ENCODE data around the gene SCN3B. TPM values are rescaled to one million over a fixed set of nuclear protein-coding genes. Genes with fewer than 3 reads are reported as not detected.

Gene SCN3B
- total and polyA plus RNA-seq, 2 of the 4 experiments (the other 2 are of a cell fraction) = under 0.01 to 0.03 TPM

- intact Hi-C loops (cut with micrococcal nuclease) (no loop called here), dilution Hi-C loops (cut with HindIII; ENCODE audit: low sequenced_read_pairs, unreplicated experiment) (no loop called here), in situ Hi-C loops (cut with MboI; ENCODE audit: low sequenced_read_pairs) (no loop called here)
- DNase-seq (peak; percentile 34), ATAC-seq (ENCODE audit: low read depth) (peak; percentile 77)
- no peak overlapping the region for H3K27ac ChIP-seq (ENCODE audit: insufficient read depth, low read length)
- H3K4me3 ChIP-seq (ENCODE audit: insufficient read depth, low read depth, low read length) = peak overlapping the region; percentile 75
- H3K9ac ChIP-seq (ENCODE audit: low read depth, low read length) = no peak overlapping the region
- no peak overlapping the region for H2BK5ac ChIP-seq (ENCODE audit: low read depth, low read length, poor library complexity, severe bottlenecking)
- H3K9me3 ChIP-seq (ENCODE audit: control insufficient read depth, insufficient read depth, low read length) = no peaks in the 10 kb centered on the region
- H3K36me3 ChIP-seq (ENCODE audit: control insufficient read depth, insufficient read depth, low read length) = no peaks in the 10 kb centered on the region
- H2AFZ ChIP-seq (replicated peaks; ENCODE audit: low read length, poor library complexity) = peak overlapping the region; percentile 94
- no peak overlapping the region for H3K14ac ChIP-seq (replicated peaks; ENCODE audit: low read depth, low read length)
- TF ChIP-seq RCOR1 (IDR thresholded peaks at IDR 0.05; ENCODE audit: insufficient replicate concordance, low read length) = no peak
- peak; percentile 85 for TF ChIP-seq MXI1 (IDR thresholded peaks at IDR 0.05; ENCODE audit: borderline replicate concordance, low read depth, low read length)
- no peak for TF ChIP-seq MAFK (IDR thresholded peaks at IDR 0.05; ENCODE audit: low read depth, low read length)
- no peak for TF ChIP-seq NFE2L2 (IDR thresholded peaks at IDR 0.05; ENCODE audit: low read depth, low read length)
- TF ChIP-seq BHLHE40 (IDR thresholded peaks at IDR 0.05; ENCODE audit: low read depth, low read length) = no peak
- no peak for TF ChIP-seq RFX5 (IDR thresholded peaks at IDR 0.05; ENCODE audit: low read depth, low read length)
- no peak for TF ChIP-seq POLR2A (IDR thresholded peaks at IDR 0.05; ENCODE audit: low read depth, low read length)
- TF ChIP-seq CHD1 (IDR thresholded peaks at IDR 0.05; ENCODE audit: low read depth, low read length) = no peak
- no peak for TF ChIP-seq CTCF (conservative IDR thresholded peaks at IDR 0.05; ENCODE audit: low read depth, low read length)
- TF ChIP-seq MAZ (IDR thresholded peaks at IDR 0.05; ENCODE audit: borderline replicate concordance, low read depth, low read length) = 0 out of 2 replicates have a peak, but pooled peaks have one; percentile 38
- TF ChIP-seq, protein P1, sequence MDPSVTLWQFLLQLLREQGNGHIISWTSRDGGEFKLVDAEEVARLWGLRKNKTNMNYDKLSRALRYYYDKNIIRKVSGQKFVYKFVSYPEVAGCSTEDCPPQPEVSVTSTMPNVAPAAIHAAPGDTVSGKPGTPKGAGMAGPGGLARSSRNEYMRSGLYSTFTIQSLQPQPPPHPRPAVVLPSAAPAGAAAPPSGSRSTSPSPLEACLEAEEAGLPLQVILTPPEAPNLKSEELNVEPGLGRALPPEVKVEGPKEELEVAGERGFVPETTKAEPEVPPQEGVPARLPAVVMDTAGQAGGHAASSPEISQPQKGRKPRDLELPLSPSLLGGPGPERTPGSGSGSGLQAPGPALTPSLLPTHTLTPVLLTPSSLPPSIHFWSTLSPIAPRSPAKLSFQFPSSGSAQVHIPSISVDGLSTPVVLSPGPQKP (IDR thresholded peaks at IDR 0.05; ENCODE audit: borderline replicate concordance, low read depth, low read length) = no peak
- WGBS, 2 experiments (ENCODE audit: extremely low coverage in 2 of 2, insufficient read length in 1 of 2) = 1% methylated on average over 18 of the region's 64 CpGs; no CpG with 5 or more reads in 1 of the 2 experiments
- no peak overlapping the region for H3K4ac ChIP-seq (ENCODE audit: low read depth, low read length)
- no peak overlapping the region for H2BK120ac ChIP-seq (ENCODE audit: low read depth, low read length)
- no peak overlapping the region for H3K56ac ChIP-seq (ENCODE audit: extremely low read depth, insufficient read depth, low read length)
- ChIA-PET POLR2A (ENCODE audit: unreplicated experiment) (no interaction called here), CTCF (interaction anchor here (1.9 kb wide), 1 partner anchor 53 kb away, joined by 6 read pairs; no protein-coding TSS in a partner anchor)
- peaks cover 16% of the 10 kb centered on the region for H3K27me3 ChIP-seq (ENCODE audit: control insufficient read depth, insufficient read depth, low read length)
- BruUV-seq (replicated peaks) = no TSS peak
- no peak overlapping the region for H4K8ac ChIP-seq (ENCODE audit: low read depth in 2 of 2, low read length in 2 of 2)
- no peak overlapping the region for H4K91ac ChIP-seq (ENCODE audit: insufficient read depth, low read depth, low read length)
- H3K23ac ChIP-seq (ENCODE audit: low read depth, low read length) = no peak overlapping the region
- H3K18ac ChIP-seq (ENCODE audit: low read depth, low read length) = no peak overlapping the region
- H3K4me1 ChIP-seq (ENCODE audit: control insufficient read depth, insufficient read depth, low read length) = no peaks in the 10 kb centered on the region
- H4K5ac ChIP-seq (ENCODE audit: low read depth, low read length) = no peak overlapping the region
- no peaks in the 10 kb centered on the region for H3K9me1 ChIP-seq (ENCODE audit: insufficient read depth, low read length)
- no peak overlapping the region for H2BK20ac ChIP-seq (ENCODE audit: low read depth, low read length)
- peak overlapping the region; percentile 99 for H3K4me2 ChIP-seq (ENCODE audit: low read depth, low read length)
- no peaks in the 10 kb centered on the region for H4K20me1 ChIP-seq (ENCODE audit: insufficient read depth, low read length)
- no peak overlapping the region for H2AK5ac ChIP-seq (ENCODE audit: low read depth, low read length)
- H3K79me1 ChIP-seq (ENCODE audit: low read depth in 1 of 2, low read length in 2 of 2) = no peaks in the 10 kb centered on the region
- H2BK15ac ChIP-seq (ENCODE audit: low read depth, low read length) = no peak overlapping the region
- peak overlapping the region; percentile 5 for H2AK9ac ChIP-seq (replicated peaks; ENCODE audit: low read depth, low read length, poor library complexity)
Observed at GRCh38 chr11:123653827-123654565, 428 bp downstream of the SCN3B start.
